CD4-positive, alpha-beta T cell treated with Interferon alpha-2 for 1 hour (primary cell): ENCODE results near the gene BCL11B.

Experiments
- DNase-seq, 2 donors: peaks; one replicate each; pipeline ENCODE4 v3.0.0-alpha.2; 2020 to 2022

Gene BCL11B

DNA sequence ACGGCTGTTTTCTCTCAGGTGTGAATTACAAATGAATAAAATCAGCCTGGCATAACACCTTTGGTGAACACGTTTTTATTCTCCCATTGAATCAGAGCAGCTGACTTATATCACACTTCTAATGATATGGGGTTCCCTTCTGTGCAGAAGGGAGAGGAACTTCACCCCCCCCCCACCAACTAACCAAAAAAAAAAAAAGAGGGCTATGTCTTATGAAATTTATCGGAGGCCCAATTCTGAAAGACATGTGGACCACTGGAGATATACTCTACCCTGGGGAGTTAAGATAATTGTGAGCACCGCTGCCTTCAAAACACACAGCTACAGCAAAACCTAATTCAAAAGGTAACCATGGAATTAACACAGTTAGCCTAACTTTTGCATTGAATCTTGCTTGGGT, 4.6 kb downstream of the BCL11B start:
- peak in 1 of 2 donors; percentile 45 for DNase-seq

DNA sequence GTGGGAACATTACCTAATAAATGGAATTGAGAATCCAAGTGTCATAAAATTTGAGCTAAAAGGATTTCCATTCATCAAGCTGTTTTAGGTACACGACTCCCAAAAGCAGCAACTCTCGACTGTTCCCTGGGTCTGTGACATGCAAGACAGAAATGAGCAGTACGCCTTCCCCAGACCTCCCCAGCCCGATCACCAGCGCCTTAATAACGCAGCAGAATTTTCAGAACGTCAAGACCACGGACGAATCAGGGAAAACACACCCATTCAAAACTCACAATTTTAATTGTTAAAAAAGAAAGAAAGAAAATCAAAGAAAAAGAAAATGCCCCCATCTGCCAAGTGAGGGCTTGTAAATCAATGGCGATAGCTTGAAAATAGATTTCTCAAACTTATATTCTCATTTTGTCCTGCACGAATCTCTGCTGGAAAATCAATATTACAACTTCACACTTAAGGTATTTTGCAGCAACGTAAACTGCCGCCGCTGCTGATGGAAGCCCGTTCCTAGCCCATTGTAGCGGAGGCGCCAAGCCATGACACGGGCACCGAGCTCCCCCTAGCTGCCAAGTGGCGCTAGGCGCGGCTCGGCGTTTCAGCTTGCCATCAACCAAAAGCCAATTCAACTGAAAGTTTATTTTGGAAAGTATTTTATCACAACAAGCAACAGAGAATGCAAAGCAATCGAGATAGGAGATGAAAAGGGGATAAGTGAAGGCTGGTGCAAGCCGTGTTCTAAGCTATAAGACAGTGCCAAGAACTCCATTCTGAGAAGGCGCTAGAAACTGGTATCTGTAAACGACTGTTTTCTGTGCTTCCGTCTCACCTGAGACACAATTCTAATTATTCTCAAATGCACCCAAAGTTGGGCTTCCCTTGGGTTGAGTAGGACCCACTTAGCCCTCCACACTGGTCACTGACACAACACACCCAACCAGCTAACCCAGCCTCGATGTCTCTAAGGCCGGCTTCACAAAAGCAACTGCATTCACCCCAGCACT, 5.5 kb downstream of the BCL11B start:
- DNase-seq, result peak; percentile 81 to 91

GRCh38 chr14:99265571-99265970, 6.4 kb downstream of the BCL11B start:
- peak in 1 of 2 donors; percentile 58 for DNase-seq

DNA sequence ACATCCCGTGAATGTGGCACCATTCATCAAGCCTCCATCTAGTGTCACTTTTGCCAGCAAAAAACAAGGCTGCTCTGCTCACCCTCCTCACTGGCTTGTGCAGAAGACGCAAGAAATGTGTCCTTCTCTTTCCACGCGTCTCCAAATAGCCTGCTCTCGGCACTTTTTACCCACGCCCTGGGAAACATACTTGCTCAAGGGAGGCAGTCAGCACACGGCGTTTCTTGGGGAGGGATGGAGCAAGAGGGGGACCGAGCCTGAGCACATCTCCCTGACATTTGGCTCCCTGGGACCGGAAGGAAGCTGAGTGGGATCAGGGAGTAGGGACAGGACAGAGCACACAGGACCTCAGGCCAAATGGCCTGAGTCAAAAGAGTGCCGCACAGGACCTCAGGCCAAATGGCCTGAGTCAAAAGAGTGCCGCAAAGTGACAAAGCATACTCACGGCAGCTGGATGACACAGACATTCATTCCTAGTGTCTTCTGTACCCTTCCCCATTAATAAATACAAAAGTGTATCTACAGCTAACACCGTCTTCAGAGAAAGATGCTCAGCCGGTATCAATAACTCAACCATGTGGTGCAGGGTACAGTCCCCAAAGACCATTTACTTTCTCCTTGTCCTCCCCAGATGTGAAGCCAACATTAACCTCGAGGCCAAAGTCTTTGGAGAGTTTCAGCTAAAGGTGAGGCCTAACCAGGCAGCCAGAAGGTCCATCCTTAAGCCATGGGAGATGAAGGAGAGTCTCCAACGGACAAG, 7.1 kb downstream of the BCL11B start:
- peak in 1 of 2 donors; percentile 25 for DNase-seq

GRCh38 chr14:99263564-99264330, 8.2 kb downstream of the BCL11B start:
- DNase-seq, result peak in 1 of 2 donors; percentile 23

DNA sequence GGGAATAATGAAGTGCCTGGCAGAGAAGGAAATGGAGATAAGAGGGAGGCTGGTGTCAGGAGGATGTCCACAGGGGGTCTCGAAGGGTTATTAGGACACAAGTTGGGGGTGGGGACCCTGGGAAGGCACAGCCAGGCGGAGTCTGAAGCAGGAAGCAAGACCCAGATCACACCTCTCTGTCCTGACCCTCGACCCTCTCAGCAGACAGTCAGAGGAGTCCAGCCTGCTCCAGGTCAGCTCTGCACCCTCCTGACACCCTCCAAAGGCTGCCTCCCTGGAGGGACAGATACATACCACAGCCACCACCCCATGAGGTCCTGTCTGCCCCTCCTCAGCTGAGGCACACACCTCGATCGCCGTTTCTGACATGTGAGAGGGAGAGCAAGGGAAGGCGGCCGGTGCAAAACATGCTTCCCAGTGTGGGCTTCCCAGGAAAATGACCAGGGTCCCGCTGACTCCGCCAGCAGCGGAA, 9.0 kb downstream of the BCL11B start:
- no peak for DNase-seq

DNA sequence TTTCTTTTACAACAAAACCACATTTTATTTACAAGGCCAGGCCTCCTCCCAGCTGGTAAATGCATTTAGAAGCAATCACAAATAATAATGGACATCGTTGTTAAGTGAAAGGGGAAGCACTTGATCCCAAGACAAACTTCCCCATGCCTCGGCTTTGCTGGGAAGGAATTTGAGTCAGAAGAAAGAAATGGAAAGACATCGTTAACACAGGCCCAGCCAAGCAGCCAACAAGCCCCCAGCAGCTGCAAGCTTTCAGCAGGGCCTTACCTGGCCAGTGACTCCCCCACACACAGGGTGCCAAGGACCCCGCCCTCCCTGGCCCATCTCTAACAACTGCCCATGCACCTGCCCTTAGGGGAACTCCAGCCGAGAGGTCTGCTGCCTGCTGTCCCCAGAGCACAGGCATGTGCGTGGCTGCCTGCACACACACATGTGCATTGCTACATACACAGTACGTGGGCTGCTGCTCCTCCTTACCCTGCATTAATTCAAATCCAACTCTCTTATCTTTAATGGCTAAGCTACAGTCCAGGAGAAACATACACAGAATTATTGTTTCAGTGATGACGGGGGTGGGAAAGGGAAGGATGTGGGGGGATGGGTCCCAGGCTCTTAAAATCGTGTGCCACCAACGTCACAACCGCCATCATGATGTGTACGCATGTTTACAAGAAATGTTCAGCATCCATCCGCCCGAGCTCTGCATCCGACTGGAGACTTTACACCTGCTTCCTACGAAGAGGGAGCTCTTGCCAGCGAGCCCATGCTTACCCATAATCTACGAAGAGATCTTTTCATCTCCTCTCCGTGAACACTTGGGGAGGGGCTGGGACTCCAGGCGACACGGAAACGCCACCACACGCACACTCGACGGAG, 9.8 kb downstream of the BCL11B start:
- DNase-seq, result peak; percentile 91 to 92

- DNase-seq, result peak; percentile 70 to 82
Measured at GRCh38 chr14:99260587-99261551, 11.1 kb downstream of the BCL11B start.

DNA sequence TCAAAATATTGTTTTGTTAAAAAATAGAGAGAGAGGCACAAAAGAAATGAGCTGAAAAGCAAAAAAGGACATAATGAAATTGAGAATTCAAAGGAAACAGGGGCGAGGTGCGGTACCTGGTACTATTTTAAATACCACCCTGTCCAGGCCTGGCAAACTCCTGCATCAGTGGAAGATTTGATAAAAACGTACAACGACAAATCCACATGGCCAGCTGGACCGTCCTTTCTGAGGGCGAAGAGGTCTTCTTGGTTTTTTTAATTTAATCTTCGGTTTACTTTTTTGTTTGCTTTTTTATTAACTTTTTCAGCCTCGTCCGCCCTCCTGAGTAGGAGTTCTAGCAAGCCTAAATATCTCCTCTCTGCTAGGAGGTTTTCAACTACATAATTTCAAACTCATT, 11.9 kb downstream of the BCL11B start:
- no peak for DNase-seq

- peak; percentile 57 to 79 for DNase-seq
Measured at GRCh38 chr14:99258876-99259726, 12.9 kb downstream of the BCL11B start.

DNA sequence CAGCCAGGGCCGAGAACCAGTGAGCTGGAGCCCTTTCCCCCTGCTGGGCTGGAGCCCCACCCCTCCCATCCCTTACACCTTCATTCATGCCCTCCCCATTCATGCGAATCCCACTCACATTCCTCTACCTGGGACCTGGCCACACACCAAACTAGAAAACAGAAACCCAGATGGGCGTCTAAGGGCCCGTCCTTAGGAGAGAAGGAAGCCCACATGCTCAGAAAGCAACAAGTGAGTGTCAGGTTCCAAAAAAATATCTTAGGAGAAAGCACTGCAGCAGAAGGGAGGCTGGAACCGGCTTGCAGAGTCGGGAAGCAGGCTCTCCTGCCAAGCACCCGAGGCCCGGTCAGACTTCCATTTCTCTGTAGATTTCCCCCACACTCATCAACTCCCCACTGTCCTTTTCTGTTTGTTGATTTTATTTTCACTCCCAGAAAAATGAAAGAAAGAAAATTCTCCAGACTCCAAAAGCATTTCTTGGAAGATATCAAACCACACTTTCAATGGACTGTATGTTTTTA, 13.6 kb downstream of the BCL11B start:
- peak in 1 of 2 donors; percentile 22 for DNase-seq

- DNase-seq, result peak in 1 of 2 donors; percentile 42
Measured at GRCh38 chr14:99257673-99258221, 14.2 kb downstream of the BCL11B start.

GRCh38 chr14:99257122-99257672, 14.8 kb downstream of the BCL11B start:
- DNase-seq, result peak in 1 of 2 donors; percentile 3

- peak in 1 of 2 donors; percentile 15 for DNase-seq
Measured at GRCh38 chr14:99256483-99256874, 15.5 kb downstream of the BCL11B start.

- peak in 1 of 2 donors; percentile 0 for DNase-seq
Measured at GRCh38 chr14:99255621-99256482, 16.1 kb downstream of the BCL11B start.

GRCh38 chr14:99254328-99255009, 17.5 kb downstream of the BCL11B start:
- no peak for DNase-seq

GRCh38 chr14:99253890-99254289, 18.1 kb downstream of the BCL11B start:
- no peak for DNase-seq
